ENCODE results near the gene ITPR2.
A peak's percentile ranks its signal among the peaks of the same experiment; 100 is the strongest.

ITPR2 gene

DNA sequence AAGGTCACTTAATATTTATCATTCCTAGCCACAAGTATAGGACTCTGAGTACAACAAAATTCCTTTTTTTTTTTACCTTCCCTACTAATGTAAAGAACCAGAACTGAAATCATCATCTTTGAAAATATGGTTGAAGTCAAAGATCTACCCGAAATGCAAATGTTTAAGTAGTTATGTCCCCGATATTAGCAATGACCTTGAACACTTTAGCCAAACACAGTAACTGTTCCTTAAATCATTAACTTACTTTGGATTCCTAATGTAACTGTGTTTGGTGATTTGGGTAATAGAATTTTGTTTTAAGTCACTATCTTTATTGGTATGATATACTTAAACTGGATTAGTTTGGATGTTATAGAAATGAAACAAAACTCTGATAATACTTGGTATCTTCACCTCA is 14.4 kb downstream of the ITPR2 start:
- DNase-seq = no peak

DNA sequence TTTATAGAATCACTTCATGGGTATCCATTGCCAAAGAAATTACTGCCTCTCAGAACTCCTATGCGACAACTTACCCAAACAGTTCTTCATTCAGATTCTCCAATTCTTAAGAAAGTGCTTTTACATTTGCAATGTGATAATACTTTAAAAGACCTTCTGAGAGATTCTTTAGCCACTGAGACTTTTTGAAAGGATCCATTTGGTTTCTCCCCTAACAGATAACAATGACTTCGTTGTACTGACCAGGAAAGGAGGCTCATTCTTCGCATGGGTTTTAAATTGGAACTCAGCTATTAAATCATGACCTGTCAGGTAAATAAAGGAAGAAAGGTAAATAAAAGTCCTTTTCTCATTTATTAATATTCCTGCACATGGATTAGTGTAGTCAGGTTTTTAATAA is 14.8 kb downstream of the ITPR2 start:
- no peak for DNase-seq

DNA sequence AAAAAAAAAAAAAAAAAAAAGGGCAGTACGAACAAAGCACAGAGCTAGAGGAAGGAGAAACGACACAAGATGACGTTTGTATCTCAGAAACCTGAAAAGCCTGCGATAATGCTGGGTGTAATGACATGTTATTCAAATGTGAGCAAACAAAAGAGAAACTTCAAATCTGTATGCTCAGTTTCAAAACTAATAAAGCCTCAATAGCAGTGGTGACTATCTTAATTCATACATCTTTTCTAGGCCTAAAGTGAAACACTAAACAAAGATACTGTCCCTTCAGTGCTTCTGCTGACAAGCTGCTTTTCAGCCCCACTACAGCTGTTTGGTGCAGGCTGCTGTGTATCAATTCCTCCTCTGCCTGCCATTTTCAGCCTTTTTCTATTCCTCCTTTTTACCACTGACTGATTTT is 15.8 kb downstream of the ITPR2 start:
- DNase-seq = no peak

DNA sequence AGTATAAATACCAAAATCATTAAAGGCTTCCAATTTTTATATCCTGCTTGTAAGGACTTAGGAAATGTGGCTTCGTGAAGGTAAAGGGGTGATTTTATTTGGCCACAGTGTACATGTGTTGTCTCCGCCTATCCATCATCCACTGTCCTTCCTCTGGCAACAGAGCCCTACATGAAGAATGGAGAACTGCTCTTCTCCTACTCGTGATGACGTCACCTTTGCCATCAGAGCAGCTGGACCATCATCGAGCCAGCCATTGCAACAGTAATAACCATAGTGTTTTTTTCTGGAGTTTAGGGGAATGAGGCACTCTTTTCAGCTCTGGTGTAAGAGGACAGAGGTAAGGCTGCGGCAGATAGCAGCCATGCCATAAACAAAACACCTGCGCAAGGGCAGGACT is 19.2 kb downstream of the ITPR2 start:
- DNase-seq = no peak

DNA sequence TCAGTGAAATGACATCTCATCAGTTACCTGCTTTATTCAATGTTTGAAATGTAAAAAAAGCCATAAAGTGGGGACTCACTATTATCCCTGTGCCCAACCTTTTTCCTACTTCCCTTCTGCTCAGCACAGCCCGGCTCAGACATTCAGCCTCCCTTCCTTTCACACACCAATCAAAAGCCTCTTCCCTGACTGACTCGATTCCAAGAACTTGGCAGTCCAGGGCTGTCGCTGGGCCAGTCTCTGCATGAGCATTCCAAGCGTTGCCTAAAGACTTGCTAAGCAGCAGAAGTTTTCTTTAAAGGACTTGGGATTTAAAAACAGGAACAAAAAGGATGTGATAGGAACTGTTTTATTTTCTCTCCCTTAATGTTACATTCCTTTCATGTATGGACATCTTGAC is 22.7 kb downstream of the ITPR2 start:
- no peak for DNase-seq

DNA sequence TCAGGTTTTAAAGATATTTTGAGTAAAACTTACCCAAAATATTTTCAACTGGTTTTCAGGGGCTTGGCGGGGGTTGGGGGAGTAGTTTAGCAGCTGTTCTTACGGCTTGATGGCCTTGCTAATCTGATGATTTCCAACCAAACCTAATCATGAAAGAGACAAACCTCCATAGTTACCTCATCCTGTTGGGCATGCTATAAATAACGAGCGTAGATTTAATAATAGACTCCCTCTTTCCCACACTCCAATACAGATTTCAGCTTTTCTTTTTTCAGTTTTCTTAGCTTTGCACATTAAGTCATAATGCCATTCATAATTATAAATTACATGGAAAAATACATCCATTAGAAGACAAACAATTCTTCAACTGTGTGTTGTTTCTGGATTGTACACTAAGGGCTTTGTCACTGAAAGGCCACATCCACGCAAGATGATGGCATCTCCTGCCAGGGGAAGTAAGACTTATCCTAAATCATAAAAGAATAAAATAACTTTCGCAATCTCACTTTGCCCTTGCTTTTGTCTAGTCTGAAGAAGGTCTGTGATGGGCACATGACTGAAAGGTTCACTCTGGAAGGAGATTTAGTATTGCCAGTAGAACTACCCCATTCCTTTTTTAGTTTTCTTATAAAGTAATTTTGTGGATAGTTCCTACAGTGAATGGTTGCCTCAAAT is 23.2 kb downstream of the ITPR2 start:
- DNase-seq = no peak

DNA sequence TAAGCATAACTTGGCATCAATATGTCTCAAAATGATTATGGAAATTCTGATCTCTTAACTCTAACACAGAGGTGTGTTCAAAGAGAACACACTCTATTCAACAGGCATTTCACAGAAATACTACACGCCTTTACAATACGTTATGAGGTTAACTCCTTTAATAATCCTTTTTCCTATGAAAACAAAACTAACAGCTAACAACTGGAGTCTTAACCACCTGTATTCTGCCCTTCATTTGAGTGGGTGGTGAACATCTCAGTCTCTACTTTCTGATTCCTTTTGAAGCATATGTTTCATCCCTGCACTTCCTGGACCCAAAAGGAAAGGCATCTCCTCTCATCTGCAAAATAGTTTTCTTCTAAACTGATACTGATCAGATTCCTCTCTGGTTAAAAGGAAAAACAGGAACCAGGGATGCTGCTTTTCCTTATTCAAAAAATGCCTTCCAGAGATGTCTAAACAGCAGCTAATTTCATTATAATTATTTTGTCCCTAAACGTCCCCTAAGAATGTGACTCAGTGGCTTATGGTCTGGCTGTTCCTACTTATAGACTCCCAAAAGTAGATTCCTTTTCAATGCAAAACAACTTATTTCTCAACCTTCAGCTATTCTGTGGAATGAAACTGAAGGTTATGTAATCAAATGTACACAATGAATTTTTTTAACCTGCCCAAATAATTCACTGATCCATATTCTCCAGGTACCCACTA is 24.1 kb downstream of the ITPR2 start:
- DNase-seq = no peak

DNA sequence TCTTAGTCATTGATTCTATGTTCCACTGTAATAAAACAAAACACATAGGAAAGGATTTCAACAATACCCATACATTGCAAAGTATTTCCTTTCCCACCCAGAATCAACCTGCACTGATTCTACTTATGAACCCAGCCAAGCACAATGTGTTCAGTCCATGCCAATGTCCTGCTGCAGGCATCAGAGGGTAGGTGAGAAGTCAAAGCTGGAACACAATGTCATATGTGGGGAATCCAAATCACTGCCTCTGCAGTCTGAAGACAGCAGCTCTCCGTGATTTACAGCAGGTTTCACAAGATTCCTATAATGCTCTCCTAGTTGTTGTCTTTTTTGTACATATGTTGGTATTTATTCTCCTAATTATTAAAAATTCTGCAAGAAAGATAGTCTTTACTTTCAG is 25.7 kb downstream of the ITPR2 start:
- DNase-seq = no peak

DNA sequence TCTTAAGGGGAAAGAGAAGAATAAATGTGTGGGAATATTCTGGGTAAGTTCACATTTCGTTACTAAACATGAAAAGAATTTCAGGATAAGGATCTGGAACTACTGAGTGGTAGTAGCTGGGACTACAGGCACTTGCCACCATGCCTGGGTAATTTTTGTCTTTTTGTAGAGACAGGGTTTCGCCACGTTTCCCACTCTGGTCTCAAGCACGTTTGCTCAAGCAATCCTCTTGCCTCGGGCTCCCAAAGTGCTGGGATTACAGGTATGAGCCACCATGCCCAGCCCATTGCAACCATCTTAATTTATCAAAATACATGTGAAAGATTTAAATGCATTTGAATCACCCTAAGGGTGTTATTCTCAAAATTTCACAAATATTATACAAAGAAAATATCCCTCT is 26.4 kb downstream of the ITPR2 start:
- DNase-seq = no peak

DNA sequence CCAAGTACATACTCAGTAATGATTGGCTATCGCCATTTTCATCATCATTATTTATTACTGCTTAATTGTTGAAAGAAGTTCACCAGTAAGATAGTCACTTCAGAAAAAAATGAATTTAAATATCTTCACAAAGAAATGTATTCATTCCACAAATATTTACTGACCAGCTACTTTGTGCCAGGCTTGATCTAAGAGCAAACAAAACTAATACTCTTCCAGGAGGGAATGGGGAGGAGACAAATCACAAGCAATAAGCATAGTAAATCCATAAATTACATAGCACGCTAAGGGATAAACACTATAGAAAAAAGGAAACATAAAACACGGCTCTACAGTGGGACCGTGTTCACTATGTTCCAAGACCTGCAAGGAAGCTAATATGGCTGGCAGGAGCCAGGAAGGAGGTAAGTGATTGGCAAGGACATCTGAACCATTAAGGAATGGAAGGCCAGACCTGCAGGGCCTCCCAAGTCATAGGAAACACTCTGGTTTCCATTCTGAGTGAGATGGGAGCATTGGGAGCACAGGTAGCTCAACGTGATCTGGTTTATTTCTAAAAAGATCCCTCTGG is 27.5 kb downstream of the ITPR2 start:
- no peak for DNase-seq

DNA sequence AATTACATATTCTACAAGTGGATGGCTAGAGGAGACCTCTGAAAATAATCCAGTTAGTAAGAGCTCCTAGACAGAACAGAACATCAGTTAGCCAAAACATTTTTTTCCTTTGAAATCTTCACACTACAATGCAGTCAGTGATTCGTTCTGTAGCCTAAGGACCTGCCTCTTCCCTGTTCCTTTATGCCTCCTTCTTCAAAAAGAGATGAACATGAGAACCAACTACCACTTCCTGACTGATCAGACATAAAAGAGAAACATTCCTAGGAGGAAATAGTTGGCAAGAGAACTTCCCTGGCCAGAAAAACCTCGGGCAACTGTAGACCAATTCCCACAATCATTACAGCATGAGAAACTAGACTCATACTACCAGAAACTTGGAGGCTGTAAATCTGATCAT is 29.4 kb downstream of the ITPR2 start:
- DNase-seq = no peak

DNA sequence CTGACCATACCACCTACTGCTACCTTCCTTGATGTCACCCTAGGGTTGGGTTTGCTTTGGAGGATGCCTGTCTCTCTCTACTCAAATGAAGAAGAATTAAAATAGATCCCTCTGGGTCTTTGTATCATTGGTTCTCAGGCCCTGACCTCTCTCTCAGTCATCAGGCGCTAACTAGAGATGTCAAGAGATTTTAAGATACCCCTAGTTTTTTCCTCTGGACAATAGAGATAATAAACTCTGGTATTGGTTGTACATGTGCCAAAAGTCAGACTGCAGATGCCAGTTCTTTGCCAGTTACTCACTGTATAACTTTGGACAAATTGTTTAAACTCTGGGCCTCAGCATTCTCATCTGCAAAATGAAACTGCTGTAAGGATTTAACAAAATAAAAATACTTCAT is 31.5 kb downstream of the ITPR2 start:
- DNase-seq = no peak

DNA sequence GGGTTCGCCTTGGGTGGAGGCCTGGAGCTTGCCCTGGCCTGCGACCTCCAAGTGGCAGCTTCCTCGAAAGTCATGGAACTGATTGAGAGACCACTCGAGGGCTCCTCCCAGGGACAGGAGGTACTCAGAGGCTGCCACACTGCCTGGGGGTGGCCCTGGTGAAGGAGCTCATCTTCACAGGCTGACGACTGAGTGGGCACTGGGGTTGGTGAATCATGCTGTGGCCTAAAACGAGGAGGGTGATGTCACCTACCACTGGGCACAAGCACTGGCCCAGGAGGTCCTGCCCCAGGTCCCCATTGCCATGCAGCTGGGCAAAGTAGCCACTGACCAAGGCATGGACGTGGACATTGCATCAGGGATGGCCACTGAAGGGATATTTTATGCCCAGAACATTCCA is 32.1 kb downstream of the ITPR2 start:
- no peak for DNase-seq

DNA sequence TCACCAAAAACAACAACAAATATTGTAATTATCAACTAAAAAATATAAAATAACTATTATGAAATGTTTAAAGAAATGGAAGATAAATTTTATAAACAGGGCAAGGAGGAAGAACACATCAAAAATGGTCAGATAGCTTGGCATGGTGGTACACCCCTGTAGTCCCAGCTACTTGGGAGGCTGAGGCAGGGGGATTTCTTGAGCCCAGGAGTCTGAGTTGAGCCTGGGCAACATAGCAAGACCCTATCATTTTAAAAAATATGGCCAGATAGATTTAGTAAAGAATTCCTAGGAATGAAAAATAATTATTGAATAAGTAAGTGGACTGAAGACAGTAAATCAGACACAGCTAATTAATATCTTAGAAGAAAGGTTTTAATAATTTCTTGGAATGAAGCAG is 32.6 kb downstream of the ITPR2 start:
- DNase-seq = no peak

DNA sequence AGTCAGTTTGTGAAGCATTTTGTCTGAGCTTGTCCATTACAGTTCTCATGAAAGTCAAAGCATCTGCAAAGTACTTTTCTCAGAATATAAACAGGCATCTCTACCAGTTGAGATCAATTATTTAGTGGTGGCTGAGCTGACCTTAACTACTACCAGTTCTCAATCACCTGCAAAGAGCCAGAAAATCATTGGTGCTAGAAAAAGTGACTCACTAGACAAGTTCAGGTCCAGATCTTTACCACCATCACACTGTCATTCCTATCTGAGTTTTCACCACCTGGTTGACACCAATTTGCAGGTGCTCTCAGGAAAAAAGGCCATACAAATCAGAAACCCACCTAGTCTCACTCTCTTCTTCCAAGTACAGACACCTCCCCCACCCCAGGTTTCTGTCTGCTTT is 33.3 kb downstream of the ITPR2 start:
- no peak for DNase-seq

DNA sequence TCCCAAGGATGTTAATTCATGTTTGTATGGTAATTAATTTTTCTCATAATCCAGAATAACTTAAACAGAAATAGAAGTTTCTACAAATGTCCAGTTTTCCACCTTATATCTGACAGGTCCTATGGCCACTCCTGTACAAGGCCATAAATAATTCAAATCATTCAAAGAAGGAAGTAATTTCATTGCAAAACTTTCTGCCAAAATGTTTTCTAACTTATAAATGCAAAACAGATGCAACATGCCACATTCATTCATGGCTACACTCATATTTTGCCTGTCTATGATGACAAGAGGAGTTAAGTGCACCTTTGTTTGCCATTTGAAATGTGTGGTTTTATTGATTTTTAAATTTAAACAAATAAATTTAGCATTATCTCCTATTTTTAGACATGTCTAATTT is 34.4 kb downstream of the ITPR2 start:
- no peak for DNase-seq

DNA sequence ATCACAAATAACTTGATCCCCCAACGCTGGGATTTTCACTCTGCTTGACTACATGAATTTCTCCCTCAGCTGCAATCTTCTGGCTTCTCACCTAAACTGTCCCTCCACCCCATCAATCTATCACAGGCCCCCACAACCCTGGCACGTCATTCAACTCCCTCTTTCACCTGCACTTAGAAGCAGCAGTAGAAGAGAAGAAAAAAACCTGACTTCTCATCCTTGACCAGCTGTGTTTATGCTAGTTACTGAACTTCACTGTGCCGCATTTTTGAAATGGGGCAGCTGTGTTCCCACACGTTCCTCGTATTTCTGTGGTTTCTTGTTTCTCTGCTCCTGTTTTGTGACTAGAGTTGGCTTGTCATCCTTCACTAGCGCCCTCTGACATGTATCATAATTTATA is 35.0 kb downstream of the ITPR2 start:
- DNase-seq = no peak

DNA sequence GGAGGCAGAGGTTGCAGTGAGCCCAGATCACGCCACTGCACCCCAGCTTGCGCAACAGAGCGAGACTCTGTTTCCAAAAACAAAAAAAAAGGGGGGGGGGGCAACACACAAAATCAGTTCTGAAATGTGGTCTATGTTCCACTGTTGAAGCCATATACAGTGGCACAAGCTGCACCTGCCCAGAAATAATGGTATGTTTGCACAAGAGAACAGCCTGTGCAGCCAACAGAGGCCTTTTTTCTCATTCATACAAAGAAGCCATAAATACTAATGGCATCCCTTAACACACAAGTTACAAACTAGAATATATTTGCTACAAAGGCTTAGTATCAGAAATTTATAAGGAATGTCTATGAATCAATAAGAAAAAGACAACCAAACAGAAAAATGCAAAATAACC is 37.1 kb downstream of the ITPR2 start:
- no peak for DNase-seq

DNA sequence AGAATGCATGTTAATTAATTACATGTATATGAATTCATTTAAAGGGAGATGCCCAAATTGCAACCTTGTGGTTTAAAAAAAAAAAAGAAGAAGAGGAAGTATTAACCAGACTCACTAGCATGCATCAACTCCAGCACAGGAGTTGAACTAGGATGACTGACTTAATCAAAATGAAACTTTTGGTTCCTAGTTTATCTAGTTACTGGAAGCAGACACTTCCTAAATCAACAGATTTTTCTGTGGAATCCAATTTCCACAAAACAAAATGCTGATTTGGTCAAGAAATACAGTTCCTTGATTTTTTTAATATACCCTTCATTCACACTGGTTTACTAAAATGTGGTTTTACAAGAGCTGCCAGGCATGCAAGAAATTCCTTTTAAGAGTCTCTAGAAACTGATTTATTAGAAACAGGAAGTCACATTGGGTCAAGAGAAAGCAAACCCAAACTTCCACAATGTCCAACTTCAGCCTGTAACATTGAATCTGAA is 41.6 kb downstream of the ITPR2 start:
- peak; percentile 42 to 43 for DNase-seq

DNA sequence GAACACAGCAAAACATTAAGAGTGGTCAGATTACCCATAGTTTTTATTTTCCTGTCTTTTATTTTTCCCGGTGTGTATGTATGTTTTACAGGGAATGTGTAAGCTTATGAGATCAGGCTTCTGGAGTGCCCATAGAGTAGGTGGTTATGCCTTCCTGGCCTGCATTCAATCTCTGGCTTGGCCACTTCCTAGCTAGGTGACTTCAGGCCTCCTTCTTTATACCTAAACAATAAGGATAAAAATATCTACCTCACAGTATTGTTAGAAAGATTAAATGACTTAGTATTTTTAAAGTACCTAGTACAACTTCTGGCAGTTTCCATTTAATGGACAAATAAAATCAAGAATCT is 42.4 kb downstream of the ITPR2 start:
- DNase-seq = no peak

DNA sequence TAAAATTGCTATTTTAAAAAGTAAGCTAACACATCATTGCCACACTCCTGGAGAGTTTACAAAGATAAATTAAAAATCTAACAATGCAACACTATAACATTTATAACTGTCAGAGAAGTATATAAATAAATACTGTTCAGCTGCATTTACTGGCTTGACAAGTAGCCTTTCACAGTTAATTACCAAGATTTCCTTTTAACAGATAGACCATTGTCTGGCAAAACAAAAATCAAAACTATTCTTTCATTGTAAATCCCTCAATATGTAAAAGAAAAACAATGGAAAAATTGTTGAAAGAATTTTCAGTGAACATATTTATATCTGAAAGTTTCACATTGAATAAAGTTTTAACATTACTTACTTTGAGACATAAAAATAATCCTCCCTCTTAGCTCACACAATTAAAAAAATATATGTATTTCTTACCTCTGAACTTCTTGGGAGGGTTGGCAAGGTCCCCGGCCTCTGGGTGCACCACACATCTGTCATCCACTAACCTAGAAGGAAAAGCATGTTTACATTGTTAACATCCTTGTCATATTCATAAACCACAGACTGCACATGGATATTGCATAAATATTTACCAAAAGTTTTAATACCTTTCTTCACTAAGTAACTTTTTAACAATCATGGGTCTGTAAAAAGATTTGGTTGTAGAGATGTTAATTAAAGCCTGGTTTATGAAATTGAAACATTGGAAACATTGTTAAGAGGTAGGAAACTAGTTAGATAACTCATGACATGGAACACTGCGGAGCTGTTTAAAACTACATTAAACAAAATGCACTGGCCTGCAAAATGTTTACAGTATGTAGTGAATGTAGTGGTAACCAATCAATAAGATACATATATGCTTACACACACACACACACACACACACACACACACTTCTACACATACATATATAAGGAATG is 43.0 kb downstream of the ITPR2 start:
- DNase-seq = no peak

DNA sequence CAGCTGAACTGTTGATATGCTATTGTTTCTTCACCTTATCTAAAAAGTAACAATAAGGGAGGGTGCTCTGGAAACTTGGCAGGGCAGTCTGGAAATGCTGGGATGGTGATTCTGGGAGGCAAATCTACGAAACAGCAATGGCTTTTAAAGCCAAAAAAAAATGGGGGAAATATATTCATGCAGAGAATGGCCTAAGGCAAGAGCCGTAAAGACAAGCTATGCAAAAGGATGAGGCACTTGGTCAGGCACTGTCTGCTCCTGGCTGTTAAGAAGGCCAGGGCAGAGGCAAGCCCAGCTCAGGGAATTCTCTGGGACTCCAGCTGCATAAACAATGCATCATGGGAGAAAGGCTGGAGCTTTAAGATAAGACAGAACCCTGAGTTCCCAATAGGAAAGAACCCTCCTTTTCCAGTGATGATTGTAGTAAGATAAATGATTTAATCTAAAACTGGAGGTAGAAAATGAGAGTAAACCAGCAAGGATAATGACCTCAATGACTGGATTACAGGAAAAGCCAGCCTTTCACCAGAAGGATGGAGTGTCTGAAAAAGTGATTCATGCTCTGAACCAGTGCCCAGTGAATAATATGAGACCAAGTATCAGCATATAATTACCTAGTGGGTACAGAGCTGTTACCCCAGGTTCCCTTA is 46.0 kb downstream of the ITPR2 start:
- DNase-seq = no peak

DNA sequence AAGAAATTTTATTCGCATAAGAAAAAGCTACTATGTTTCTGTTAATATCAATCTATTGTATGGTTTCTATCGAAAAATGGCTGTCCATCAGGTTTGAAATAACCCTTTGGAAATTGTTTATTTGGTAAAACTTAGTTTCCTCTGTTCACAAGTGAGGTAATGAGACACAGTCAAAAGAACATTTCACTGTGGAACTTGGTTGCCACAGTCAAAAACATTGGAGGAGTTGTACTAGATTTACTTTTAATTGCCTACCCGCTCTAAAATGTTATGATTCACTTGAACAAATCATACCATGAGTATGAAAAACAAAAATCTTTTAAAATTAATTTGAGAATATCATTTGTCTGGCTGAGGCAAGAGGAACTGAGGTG is 46.5 kb downstream of the ITPR2 start:
- DNase-seq = no peak
